PC-9 (cell line): ENCODE measurements around the gene MAPKAPK2.

Experiments
- EZH2 ChIP-seq: fragments of 200-600 bp; sonication (generic); IDR thresholded peaks from 2 replicates; pipeline ENCODE4 v1.8.0; 2017; ENCODE audit warnings: antibody characterized with exemption, low read depth
- TF ChIP-seq, protein P1 (sequence below): fragments of 200-600 bp; sonication (generic); conservative IDR thresholded peaks from 2 replicates; pipeline ENCODE4 v1.6.1; 2017; ENCODE audit warnings: mixed run types, antibody characterized with exemption, mild to moderate bottlenecking, moderate library complexity

DNA sequence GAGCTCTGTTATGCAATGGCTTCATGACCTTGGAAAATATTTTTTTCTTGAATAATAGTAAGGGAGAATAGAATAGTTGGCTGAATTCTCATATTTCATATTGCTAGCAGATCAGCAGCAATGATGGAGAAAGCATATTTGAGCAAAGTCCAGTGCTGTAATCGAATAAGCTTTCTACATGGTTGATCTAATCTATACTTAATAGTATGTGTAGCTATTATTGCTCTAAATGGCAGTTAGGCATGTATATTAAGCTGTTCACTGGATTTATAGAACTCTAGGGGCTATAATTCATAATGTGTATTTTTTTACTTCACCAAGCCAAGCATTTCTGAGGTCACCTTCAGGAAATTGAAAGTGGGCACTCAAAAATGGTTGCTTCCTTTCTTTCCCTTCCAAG, 75.9 kb downstream of the MAPKAPK2 start:
- no peak for TF ChIP-seq EZH2
- TF ChIP-seq, protein P1, sequence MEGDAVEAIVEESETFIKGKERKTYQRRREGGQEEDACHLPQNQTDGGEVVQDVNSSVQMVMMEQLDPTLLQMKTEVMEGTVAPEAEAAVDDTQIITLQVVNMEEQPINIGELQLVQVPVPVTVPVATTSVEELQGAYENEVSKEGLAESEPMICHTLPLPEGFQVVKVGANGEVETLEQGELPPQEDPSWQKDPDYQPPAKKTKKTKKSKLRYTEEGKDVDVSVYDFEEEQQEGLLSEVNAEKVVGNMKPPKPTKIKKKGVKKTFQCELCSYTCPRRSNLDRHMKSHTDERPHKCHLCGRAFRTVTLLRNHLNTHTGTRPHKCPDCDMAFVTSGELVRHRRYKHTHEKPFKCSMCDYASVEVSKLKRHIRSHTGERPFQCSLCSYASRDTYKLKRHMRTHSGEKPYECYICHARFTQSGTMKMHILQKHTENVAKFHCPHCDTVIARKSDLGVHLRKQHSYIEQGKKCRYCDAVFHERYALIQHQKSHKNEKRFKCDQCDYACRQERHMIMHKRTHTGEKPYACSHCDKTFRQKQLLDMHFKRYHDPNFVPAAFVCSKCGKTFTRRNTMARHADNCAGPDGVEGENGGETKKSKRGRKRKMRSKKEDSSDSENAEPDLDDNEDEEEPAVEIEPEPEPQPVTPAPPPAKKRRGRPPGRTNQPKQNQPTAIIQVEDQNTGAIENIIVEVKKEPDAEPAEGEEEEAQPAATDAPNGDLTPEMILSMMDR: no peak
